HG03045 (cell line): ENCODE measurements around the gene BOK.
"Not testable (repeated sequence)": the region's sequence is repeated elsewhere in the genome, so short reads cannot be mapped to it uniquely, and the experiment has no call there.

Source experiments
- ATAC-seq: cut with Tn5 transposase; IDR thresholded peaks from one replicate; pipeline ENCODE4 v1.9.1; 2021; ENCODE audit warnings: mild to moderate bottlenecking, moderate library complexity; ENCODE audit not compliant: unreplicated experiment

The BOK gene

GRCh38 chr2:241558532-241559322 lies at the start of gene BOK:
Gene BOK, plus strand, starts transcription at chr2:241558745. Its CDS starts 739 bp downstream, at chr2:241559484.
- ATAC-seq: no peak

GRCh38 chr2:241509155-241509784 lies 49.3 kb upstream of the BOK start:
- no peak for ATAC-seq

- ATAC-seq: no peak
These were observed 47.3 kb upstream of the BOK start for GRCh38 chr2:241511091-241511741.

GRCh38 chr2:241514553-241514952 lies 44.0 kb upstream of the BOK start:
- ATAC-seq: no peak

GRCh38 chr2:241514986-241515737 lies 43.4 kb upstream of the BOK start:
- no peak for ATAC-seq

- no peak for ATAC-seq
These were observed 42.0 kb upstream of the BOK start for GRCh38 chr2:241516520-241516965.

GRCh38 chr2:241517297-241517696 lies 41.2 kb upstream of the BOK start:
- ATAC-seq: no peak

GRCh38 chr2:241519669-241520068 lies 38.9 kb upstream of the BOK start:
- ATAC-seq: no peak

- no peak for ATAC-seq
These were observed 36.1 kb upstream of the BOK start for GRCh38 chr2:241522477-241522876.

GRCh38 chr2:241525818-241526780 lies 32.4 kb upstream of the BOK start:
- not testable (repeated sequence) for ATAC-seq

- ATAC-seq: no peak
These were observed 28.0 kb upstream of the BOK start for GRCh38 chr2:241530571-241530970.

- ATAC-seq: no peak
These were observed 27.3 kb upstream of the BOK start for GRCh38 chr2:241531161-241531722.

- no peak for ATAC-seq
These were observed 26.4 kb upstream of the BOK start for GRCh38 chr2:241532168-241532567.

GRCh38 chr2:241532733-241533601 lies 25.6 kb upstream of the BOK start:
- ATAC-seq: no peak

- no peak for ATAC-seq
These were observed 24.3 kb upstream of the BOK start for GRCh38 chr2:241534293-241534692.

- ATAC-seq: no peak
These were observed 23.7 kb upstream of the BOK start for GRCh38 chr2:241534701-241535375.

GRCh38 chr2:241535871-241536655 lies 22.5 kb upstream of the BOK start:
- ATAC-seq: no peak
